Body of pancreas (tissue), 4 donors: ENCODE measurements around the gene APPL2. TPM values are rescaled to one million over a fixed set of nuclear protein-coding genes. Genes with fewer than 3 reads are reported as not detected.

ENCODE experiments used
- ATAC-seq: fragments of 150-250 bp; one replicate; pipeline ENCODE4 v1.9.1; 2016
- DNase-seq, 4 donors: peaks; one replicate each; pipeline ENCODE4 v3.0.0-alpha.2; 2019
- H3K27ac ChIP-seq, 4 donors: fragments of 200-600 bp; sonication (generic); 1 replicate in 3 of 4; 2 replicates in 1 of 4; pipeline versions ENCODE4 v1.5.1 to v1.6.1; 2016 to 2019; ENCODE audit warnings: mild to moderate bottlenecking in 1 of 4, mixed read lengths in 1 of 4, moderate library complexity in 1 of 4
- H3K27me3 ChIP-seq, 2 donors: fragments of 200-600 bp; sonication (generic); one replicate each; pipeline ENCODE4 v1.6.0; 2016; ENCODE audit warnings: mild to moderate bottlenecking in 1 of 2
- H3K36me3 ChIP-seq, 2 donors: fragments of 200-600 bp; sonication (generic); replicated peaks in 1 of 2; 2 replicates each; pipeline ENCODE4 v1.5.1; 2016; ENCODE audit warnings: low read depth in 2 of 2; ENCODE audit not compliant: insufficient read depth in 1 of 2
- H3K4me1 ChIP-seq: fragments of 200-600 bp; sonication (generic); one replicate; pipeline ENCODE4 v1.6.0; 2016
- H3K4me3 ChIP-seq, 2 donors: fragments of 200-600 bp; sonication (generic); 1 replicate in 1 of 2; 2 replicates in 1 of 2; pipeline ENCODE4 v1.5.1; 2016 to 2019
- H3K9me3 ChIP-seq, 3 donors: fragments of 200-600 bp; sonication (generic); 1 replicate in 2 of 3; 2 replicates in 1 of 3; pipeline ENCODE4 v1.5.1; 2016
- POLR2A ChIP-seq, 3 donors: fragments of 450-650 bp; IDR thresholded peaks; one replicate each; pipeline ENCODE4 v1.6.1; 2016; ENCODE audit warnings: antibody characterized with exemption in 3 of 3, mild to moderate bottlenecking in 2 of 3
- WGBS, 2 donors: methylation state at CpG; one replicate each; pipeline ENCODE4 v1.1.5; 2017; 5-methylcytosine and 5-hydroxymethylcytosine counted together
- intact Hi-C: fragments of 100-400 bp; cut with DNase I; formaldehyde crosslinking; loops from one replicate; pipeline ENCODE4 v1.15.1; 2023
- total RNA-seq, 2 donors: library from RNA; depleted of rRNA; stranded (reverse); fragments of >200 nt; gene quantifications; one replicate each; pipeline ENCODE4 v1.1.0, GENCODE V29; 2016
- TF ChIP-seq, protein P1 (sequence below), 7 experiments: fragments of 450-650 bp in 4 of 7; fragments of 200-600 bp in 3 of 7; sonication (generic) in 3 of 7; IDR thresholded peaks; one replicate each; pipeline ENCODE4 v1.5.1; 2016 to 2019; ENCODE audit warnings: antibody characterized with exemption in 7 of 7

APPL2 gene
- total RNA-seq, 2 donors from 2014 or later, result 32.4 to 32.6 TPM

DNA sequence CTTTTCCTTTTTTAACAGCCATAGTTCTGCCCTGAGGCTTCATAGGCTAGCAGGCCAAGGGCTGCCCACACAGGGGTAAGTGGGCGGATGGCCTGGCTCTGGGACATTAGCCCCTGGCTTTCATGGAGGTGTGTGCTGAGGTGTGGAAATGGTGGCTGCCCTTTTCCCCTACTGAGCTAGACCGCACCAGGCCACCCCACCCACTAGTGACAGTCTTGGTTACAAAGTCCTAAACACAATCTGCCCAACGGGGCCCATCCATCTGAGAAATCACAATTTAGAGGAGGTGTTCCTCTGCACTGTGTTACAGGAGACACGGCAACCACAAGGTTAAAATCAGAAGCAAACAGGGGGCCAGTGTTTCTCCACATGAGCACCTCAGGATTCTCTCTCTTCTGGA, 35.6 kb downstream of the APPL2 start:
- ATAC-seq, result no peak
- H3K9me3 ChIP-seq, result no peaks in the 10 kb centered on the region

DNA sequence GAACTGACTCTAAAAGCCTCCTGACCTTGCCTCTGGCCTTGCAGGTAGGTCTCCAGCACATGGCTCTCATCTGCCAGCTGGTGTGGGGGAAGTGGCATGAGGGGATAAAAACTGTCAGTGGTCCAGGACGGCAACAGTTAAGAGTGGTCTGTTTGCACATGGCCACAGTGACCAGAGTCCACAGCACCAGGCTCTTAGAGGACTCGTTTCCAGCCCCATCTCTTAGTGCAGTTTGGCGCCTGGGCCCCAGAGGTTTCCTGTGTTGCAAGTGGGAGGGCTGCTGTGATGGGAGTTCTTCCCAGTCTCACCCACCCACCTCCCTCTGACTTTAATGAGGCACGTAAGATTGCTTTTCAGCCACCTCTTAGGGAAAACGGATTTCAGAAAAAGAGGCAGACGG, 37.0 kb downstream of the APPL2 start:
- DNase-seq (no peak), ATAC-seq (no peak)
- Histone ChIP-seq H3K4me3 (no peak overlapping the region), H3K27me3 (no peaks in the 10 kb centered on the region), H3K27ac (no peak overlapping the region), H3K36me3 (peaks cover 0 to 17% of the 10 kb centered on the region in 2 donors), H3K4me1 (no peaks in the 10 kb centered on the region), H3K9me3 (no peaks in the 10 kb centered on the region)
- WGBS, 2 donors, result 78 to 92% methylated on average over 3 to 6 of the region's 6 CpGs
- TF ChIP-seq, protein P1, sequence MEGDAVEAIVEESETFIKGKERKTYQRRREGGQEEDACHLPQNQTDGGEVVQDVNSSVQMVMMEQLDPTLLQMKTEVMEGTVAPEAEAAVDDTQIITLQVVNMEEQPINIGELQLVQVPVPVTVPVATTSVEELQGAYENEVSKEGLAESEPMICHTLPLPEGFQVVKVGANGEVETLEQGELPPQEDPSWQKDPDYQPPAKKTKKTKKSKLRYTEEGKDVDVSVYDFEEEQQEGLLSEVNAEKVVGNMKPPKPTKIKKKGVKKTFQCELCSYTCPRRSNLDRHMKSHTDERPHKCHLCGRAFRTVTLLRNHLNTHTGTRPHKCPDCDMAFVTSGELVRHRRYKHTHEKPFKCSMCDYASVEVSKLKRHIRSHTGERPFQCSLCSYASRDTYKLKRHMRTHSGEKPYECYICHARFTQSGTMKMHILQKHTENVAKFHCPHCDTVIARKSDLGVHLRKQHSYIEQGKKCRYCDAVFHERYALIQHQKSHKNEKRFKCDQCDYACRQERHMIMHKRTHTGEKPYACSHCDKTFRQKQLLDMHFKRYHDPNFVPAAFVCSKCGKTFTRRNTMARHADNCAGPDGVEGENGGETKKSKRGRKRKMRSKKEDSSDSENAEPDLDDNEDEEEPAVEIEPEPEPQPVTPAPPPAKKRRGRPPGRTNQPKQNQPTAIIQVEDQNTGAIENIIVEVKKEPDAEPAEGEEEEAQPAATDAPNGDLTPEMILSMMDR (IDR thresholded peaks at IDR 0.05), result no peak
- TF ChIP-seq POLR2A (IDR thresholded peaks at IDR 0.05), result no peak
- intact Hi-C loops, result loop anchor here (10.0 kb wide), 1 partner anchor 186 kb away; no protein-coding TSS in a partner anchor

More for the DNA sequence above, 35.6 kb downstream of the APPL2 start:
- Histone ChIP-seq H3K4me3 (no peak overlapping the region), H3K4me1 (peaks cover under 1% of the 10 kb centered on the region), H3K36me3 (peaks cover 0 to 12% of the 10 kb centered on the region in 2 donors), H3K27me3 (no peaks in the 10 kb centered on the region), H3K27ac (no peak overlapping the region)
- DNase-seq, result no peak
- TF ChIP-seq, protein P1 (IDR thresholded peaks at IDR 0.05), result no peak
- no peak for TF ChIP-seq POLR2A (IDR thresholded peaks at IDR 0.05)
- intact Hi-C loops, result no loop called here
- WGBS, 2 donors, result 97 to 100% methylated on average over 1 to 4 of the region's 4 CpGs

DNA sequence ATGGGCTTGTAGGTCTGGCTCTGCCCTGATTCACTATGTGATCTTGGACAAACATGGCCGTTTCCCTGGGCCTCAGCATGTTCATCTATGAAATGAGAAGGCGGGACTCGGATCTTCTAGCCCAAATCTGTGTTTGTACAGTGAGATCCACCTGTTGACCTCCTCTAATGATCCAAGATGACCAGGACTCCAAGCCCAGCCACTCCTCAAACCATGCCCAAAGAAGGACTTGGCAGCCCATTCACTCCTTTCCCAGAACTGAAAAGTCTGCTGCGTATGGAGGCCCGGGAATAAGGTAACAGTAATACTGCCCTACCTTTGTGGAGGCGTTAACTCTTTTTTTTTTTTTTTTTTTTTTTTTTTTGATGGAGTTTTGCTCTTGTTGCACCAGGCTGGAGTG, 39.9 kb downstream of the APPL2 start:
- Histone ChIP-seq H3K27me3 (no peaks in the 10 kb centered on the region), H3K36me3 (peaks cover 0 to 9% of the 10 kb centered on the region in 2 donors), H3K9me3 (no peaks in the 10 kb centered on the region), H3K4me3 (no peak overlapping the region), H3K27ac (no peak overlapping the region), H3K4me1 (no peaks in the 10 kb centered on the region)
- DNase-seq, result no peak
- TF ChIP-seq, protein P1 (IDR thresholded peaks at IDR 0.05), result no peak
- TF ChIP-seq POLR2A (IDR thresholded peaks at IDR 0.05), result no peak
- WGBS, 2 donors, result 96 to 97% methylated on average over 6 of the region's 6 CpGs
- no peak for ATAC-seq
- intact Hi-C loops, result loop anchor here (10.0 kb wide), 1 partner anchor 189 kb away; no protein-coding TSS in a partner anchor

DNA sequence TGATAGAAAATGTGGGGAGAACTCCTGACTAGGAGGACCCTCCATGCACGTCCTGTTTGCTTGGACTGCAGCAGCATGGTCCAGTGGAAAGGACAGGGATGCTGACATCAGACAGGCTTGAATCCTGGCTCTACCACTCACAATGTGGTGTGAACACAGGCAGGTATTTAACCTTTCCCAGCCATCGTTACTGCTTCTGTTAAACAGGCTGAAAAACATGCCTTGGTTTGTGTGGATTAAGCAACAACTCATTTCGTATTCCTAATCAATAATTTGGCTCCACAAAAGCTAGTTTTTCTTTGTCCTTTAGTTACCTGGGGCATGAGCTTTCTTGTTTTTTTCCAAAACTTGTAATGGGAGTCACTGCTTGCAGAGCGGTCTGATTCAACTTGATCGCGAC, 41.0 kb downstream of the APPL2 start:
- DNase-seq (no peak), ATAC-seq (no peak)
- no peaks in the 10 kb centered on the region for H3K9me3 ChIP-seq
- intact Hi-C loops, result loop anchor here (10.0 kb wide), 1 partner anchor 190 kb away; no protein-coding TSS in a partner anchor
- no peaks in the 10 kb centered on the region for H3K4me1 ChIP-seq
- H3K36me3 ChIP-seq, result peaks cover 0 to 9% of the 10 kb centered on the region in 2 donors
- no peaks in the 10 kb centered on the region for H3K27me3 ChIP-seq
- no peak overlapping the region for H3K4me3 ChIP-seq
- TF ChIP-seq, protein P1 (IDR thresholded peaks at IDR 0.05), result no peak
- TF ChIP-seq POLR2A (IDR thresholded peaks at IDR 0.05), result no peak
- no peak overlapping the region for H3K27ac ChIP-seq
- 81 to 91% methylated on average over 6 of the region's 6 CpGs for WGBS, 2 donors

DNA sequence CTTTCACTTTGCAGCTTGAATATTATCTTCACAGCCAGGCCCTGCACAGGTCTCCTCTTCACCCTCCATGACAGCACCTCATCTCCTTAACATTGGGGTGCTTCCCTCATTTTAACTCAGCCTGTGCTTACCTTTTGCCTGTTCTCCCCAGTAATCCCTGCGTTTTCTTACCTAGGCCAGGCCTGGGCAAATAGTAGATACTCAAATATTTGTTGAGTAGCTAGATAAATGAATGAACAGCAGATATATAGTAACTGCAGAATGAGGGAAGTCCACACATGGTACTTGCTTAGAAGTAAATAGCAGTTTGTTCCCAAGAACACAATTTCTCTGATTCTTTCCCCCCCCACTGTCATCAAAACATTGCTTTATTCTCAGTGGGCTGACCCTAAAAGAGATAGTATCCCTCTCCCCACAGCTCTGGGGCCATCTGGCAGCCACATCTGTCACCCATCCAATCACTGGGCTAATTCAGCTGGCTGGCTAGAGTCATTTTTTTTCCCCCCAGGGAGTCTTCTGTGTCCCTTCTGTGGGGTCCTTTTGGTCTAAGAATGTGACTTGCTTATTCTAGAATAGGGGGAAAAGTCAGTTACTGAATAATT, 43.2 kb downstream of the APPL2 start:
- ATAC-seq (no peak), DNase-seq (no peak)
- H3K9me3 ChIP-seq, result no peaks in the 10 kb centered on the region
- H3K27me3 ChIP-seq, result no peaks in the 10 kb centered on the region
- H3K36me3 ChIP-seq, result peaks cover 0 to 8% of the 10 kb centered on the region in 2 donors
- TF ChIP-seq POLR2A (IDR thresholded peaks at IDR 0.05), result no peak
- TF ChIP-seq, protein P1 (IDR thresholded peaks at IDR 0.05), result no peak
- no peaks in the 10 kb centered on the region for H3K4me1 ChIP-seq
- WGBS, 2 donors, result 30 to 57% methylated on average over 1 of the region's 1 CpG
- H3K27ac ChIP-seq, result no peak overlapping the region
- H3K4me3 ChIP-seq, result no peak overlapping the region
- intact Hi-C loops, result loop anchor here (10.0 kb wide), 1 partner anchor 192 kb away; no protein-coding TSS in a partner anchor
